HFF-Myc (cell line): ENCODE results near the gene BCAS4.

ENCODE experiments used
- DNase-seq: peaks from one replicate; pipeline ENCODE4 v3.0.0-alpha.2; 2011; ENCODE audit warnings: low read depth; ENCODE audit errors: extremely low read depth
- H3K4me3 ChIP-seq: replicated peaks from 2 replicates; pipeline ENCODE4 v1.5.1; 2011; ENCODE audit warnings: low read depth, mild to moderate bottlenecking, control low read depth, low read length
- TF ChIP-seq, protein P1 (sequence below): IDR thresholded peaks from 2 replicates; pipeline ENCODE4 v1.5.1; 2012; ENCODE audit warnings: mild to moderate bottlenecking, low read depth, low read length, control low read depth; ENCODE audit errors: missing control alignments

Gene BCAS4

GRCh38 chr20:50834599-50835005 lies 39.7 kb downstream of the BCAS4 start:
- DNase-seq, result peak; percentile 97
- no peak overlapping the region for H3K4me3 ChIP-seq
- TF ChIP-seq, protein P1, sequence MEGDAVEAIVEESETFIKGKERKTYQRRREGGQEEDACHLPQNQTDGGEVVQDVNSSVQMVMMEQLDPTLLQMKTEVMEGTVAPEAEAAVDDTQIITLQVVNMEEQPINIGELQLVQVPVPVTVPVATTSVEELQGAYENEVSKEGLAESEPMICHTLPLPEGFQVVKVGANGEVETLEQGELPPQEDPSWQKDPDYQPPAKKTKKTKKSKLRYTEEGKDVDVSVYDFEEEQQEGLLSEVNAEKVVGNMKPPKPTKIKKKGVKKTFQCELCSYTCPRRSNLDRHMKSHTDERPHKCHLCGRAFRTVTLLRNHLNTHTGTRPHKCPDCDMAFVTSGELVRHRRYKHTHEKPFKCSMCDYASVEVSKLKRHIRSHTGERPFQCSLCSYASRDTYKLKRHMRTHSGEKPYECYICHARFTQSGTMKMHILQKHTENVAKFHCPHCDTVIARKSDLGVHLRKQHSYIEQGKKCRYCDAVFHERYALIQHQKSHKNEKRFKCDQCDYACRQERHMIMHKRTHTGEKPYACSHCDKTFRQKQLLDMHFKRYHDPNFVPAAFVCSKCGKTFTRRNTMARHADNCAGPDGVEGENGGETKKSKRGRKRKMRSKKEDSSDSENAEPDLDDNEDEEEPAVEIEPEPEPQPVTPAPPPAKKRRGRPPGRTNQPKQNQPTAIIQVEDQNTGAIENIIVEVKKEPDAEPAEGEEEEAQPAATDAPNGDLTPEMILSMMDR, result no peak

DNA sequence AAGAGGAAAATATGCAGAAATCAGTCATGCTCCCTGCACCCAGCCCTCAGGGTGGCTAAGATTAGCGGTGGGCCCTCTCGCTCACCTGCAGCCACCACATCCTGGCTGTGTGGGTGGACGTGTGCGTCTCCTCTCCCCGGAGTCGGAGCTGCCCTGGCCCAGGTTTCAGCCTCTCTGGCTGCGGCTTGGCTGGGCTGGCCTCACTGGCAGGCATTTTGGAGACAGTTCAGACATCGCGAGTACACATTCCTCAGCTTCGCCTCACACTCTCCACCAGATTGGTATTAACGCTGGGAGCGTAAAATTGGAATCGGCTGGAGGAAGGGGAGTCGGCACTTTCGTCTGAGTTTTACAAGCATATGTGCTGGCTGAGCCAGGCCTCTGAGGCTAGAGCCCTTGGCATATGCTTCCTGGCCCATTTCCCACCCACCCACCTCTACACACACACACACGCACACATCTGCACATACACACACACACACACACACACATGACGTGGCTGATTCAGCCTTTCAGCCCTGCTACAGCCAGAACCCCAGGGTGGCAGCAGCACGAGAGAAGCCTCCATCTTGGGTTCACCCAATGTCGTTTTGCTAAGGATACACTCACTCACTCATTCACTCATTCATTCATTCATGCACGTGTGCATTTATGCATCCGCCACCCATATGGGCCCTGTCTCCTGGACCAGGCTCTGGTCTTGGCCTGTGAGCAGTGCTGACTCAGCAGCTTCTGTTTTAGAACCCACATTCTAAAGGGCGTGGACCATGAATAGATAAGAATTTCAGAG lies 42.9 kb downstream of the BCAS4 start:
- TF ChIP-seq, protein P1, result no peak
- peak; percentile 98 for DNase-seq
- no peak overlapping the region; the same call in 1 of the 2 replicates for H3K4me3 ChIP-seq

GRCh38 chr20:50838322-50838625 lies 43.4 kb downstream of the BCAS4 start:
- TF ChIP-seq, protein P1, result no peak
- DNase-seq, result no peak
- no peak overlapping the region for H3K4me3 ChIP-seq

GRCh38 chr20:50838707-50839385 lies 44.0 kb downstream of the BCAS4 start:
- TF ChIP-seq, protein P1, result no peak
- H3K4me3 ChIP-seq, result no peak overlapping the region
- DNase-seq, result no peak

DNA sequence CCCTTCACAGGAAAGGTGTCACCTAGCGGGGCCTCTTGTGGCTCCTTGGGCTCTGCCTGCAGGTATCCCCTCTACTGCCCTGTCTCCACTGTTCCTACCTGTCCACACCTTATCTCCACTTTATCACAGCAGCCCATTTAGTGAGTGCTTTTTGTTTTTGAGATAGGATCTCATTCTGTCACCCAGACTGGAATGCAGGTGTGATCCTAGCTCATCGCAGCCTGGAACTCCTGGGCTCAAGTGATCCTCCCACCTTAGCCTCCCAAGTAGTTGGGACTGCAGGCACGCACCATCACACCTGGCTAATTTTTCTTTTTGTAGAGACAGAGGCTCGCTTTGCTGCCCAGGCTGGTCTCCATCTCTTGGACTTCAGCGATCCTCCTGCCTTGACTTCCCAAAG lies 48.0 kb downstream of the BCAS4 start:
- TF ChIP-seq, protein P1, result no peak
- no peak for DNase-seq
- H3K4me3 ChIP-seq, result no peak overlapping the region

DNA sequence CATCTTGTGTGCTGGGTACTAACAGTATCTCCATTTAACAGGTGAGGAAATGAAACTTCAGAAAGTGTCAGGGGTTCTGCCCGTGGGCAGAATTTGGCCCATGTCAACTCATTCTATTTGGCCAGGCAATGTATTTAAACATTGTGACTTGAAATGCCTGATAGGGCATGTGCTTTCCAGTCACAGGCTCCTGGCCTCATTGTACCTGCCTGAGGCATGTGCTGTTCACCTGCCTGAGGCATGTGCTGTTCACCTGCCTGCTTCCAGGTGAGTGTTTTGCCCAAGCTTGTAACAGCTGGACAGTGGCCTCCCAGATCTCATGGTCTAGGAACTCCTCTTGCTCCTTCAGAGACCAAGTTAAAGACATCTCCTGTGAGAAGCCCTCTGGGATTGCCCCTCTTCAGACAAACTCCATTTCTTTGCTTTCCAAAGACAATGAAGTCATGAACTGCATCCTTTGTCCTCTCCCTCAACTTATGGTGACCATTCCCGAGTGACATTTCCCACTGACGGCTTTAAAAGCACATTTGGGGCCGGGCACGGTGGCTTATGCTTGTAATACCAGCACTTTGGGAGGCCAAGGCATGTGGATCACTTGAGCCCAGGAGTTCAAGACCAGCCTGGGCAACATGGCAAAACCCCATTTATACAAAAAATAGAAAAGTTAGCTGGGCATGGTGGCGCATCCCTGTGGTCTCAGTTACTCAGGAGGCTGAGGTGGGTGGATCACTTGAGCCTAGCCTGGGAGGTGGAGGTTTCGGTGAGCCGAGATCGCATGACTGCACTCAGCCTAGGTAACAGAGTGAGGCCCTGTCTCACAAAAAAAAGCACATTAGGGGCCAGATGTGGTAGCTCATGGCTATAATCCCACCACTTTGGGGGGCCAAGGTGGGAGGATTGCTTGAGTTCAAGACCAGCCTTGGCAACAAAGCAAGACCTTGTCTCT lies 48.7 kb downstream of the BCAS4 start:
- TF ChIP-seq, protein P1, result no peak
- H3K4me3 ChIP-seq, result no peak overlapping the region
- no peak for DNase-seq
